ENCODE measurements around the gene SEMA6C.

Gene SEMA6C

DNA sequence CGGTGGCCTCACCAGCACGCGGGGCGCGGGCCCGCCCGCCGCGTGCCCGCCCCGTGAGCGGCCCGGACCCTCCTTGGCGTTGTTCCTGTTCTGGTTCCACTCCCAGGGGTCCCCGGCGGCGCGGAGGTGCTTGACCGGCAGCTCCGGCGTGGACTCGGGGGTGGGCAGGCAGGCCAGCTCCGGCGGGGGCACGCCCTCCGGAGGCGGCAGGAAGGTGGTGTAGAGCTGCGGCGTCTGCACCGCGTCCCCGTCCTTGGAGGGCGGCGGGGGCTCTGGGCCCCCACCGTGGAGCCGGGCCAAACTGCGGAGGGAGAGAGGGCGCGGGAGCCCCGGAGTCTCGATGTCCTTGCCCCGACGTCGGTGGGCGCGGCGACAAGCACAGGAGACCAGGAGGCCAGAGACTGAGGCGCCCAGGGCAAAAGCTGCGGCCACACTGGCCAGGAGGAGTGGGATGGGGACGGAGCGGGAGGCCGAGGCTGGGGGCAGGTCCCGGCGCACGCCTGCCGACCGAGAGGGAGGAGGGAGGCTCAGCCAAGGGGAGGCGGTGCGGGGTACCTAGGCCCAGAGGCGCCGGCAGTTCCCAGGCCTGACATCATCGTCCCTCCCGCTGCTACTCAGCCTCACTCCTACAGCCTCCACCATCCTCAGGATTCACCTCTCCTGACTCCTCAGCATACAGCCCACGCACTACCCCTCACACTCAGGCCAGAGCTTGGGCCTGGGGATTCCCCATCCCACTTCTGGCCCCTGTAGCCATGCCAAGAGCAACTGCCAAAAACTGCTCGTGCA lies 13.2 kb downstream of the SEMA6C start:
- H3K36me3 ChIP-seq (replicated peaks; ENCODE audit: low read depth, low read length) = no peaks in the 10 kb centered on the region
- no peaks in the 10 kb centered on the region for H3K27me3 ChIP-seq (ENCODE audit: low read depth, low read length)
- no peaks in the 10 kb centered on the region for H3K79me2 ChIP-seq (ENCODE audit: low read length)
- H3K9me3 ChIP-seq (ENCODE audit: insufficient read depth, low read length) = no peaks in the 10 kb centered on the region
- H3K4me2 ChIP-seq (ENCODE audit: low read length) = no peak overlapping the region
- H2AFZ ChIP-seq (ENCODE audit: low read depth, low read length) = no peak overlapping the region
- no peak overlapping the region for H3K4me3 ChIP-seq (ENCODE audit: low read length)
- H3K27ac ChIP-seq (ENCODE audit: low read length) = no peak overlapping the region
- no peaks in the 10 kb centered on the region for H3K4me1 ChIP-seq (ENCODE audit: low read length)
- no peaks in the 10 kb centered on the region for H4K20me1 ChIP-seq (ENCODE audit: insufficient read depth, low read length)
- TF ChIP-seq CTCF (IDR thresholded peaks at IDR 0.05; ENCODE audit: low read depth, low read length) = no peak
- TF ChIP-seq EZH2phosphoT487 (IDR thresholded peaks at IDR 0.05; ENCODE audit: low read depth) = no peak
- H3K9ac ChIP-seq (ENCODE audit: low read length) = no peak overlapping the region

DNA sequence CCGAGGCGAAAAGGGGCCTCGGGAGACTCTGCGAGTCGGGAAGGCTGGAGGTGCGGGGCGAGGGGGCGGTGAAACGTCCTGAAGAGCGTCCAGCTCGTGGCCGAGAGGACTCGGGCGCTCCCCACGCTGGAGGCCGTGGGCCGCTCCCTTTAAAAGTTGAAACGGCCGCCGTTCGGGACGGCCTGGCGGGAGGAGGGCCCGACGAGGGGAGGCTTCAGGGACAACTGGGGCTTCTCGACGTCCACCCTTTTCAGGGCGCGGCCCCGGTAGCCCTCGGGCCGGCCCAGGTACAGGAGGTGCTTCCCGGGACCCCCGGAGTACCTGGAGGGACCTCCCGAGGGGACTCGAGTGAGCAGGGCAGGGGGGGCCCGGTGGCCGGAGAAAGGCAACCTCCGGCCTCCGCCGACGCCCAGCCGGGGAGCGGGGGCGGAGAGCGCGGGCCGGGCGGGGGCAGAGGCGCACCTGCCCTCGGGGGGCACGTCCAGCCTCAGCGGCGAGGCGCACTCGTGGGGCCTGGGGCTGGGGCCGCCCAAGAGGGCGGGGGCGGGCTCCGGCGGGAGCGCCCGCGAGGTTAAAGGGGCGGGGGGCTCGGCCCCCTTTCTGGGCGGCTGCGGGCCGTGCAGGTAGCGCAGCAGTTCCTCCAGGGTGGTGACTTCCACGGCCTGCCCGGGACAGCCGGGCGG lies 14.0 kb downstream of the SEMA6C start:
- Histone ChIP-seq H3K27me3 (ENCODE audit: low read depth, low read length) (no peaks in the 10 kb centered on the region), H3K4me1 (ENCODE audit: low read length) (no peaks in the 10 kb centered on the region), H3K4me3 (ENCODE audit: low read length) (no peak overlapping the region), H3K9me3 (ENCODE audit: insufficient read depth, low read length) (no peaks in the 10 kb centered on the region), H4K20me1 (ENCODE audit: insufficient read depth, low read length) (no peaks in the 10 kb centered on the region), H3K9ac (ENCODE audit: low read length) (no peak overlapping the region), H3K79me2 (ENCODE audit: low read length) (no peaks in the 10 kb centered on the region), H3K4me2 (ENCODE audit: low read length) (no peak overlapping the region), H3K27ac (ENCODE audit: low read length) (no peak overlapping the region), H2AFZ (ENCODE audit: low read depth, low read length) (no peak overlapping the region), H3K36me3 (replicated peaks; ENCODE audit: low read depth, low read length) (no peaks in the 10 kb centered on the region)
- no peak for TF ChIP-seq EZH2phosphoT487 (IDR thresholded peaks at IDR 0.05; ENCODE audit: low read depth)
- no peak for TF ChIP-seq CTCF (IDR thresholded peaks at IDR 0.05; ENCODE audit: low read depth, low read length)

- Histone ChIP-seq H3K27ac (ENCODE audit: low read length) (no peak overlapping the region), H3K4me3 (ENCODE audit: low read length) (no peak overlapping the region), H3K27me3 (ENCODE audit: low read depth, low read length) (no peaks in the 10 kb centered on the region), H4K20me1 (ENCODE audit: insufficient read depth, low read length) (no peaks in the 10 kb centered on the region), H3K36me3 (replicated peaks; ENCODE audit: low read depth, low read length) (no peaks in the 10 kb centered on the region), H2AFZ (ENCODE audit: low read depth, low read length) (no peak overlapping the region), H3K9ac (ENCODE audit: low read length) (no peak overlapping the region), H3K79me2 (ENCODE audit: low read length) (no peaks in the 10 kb centered on the region), H3K9me3 (ENCODE audit: insufficient read depth, low read length) (no peaks in the 10 kb centered on the region), H3K4me1 (ENCODE audit: low read length) (no peaks in the 10 kb centered on the region), H3K4me2 (ENCODE audit: low read length) (no peak overlapping the region)
- TF ChIP-seq CTCF (IDR thresholded peaks at IDR 0.05; ENCODE audit: low read depth, low read length) (no peak), EZH2phosphoT487 (IDR thresholded peaks at IDR 0.05; ENCODE audit: low read depth) (no peak)
Observed at GRCh38 chr1:151131701-151132334, 14.6 kb downstream of the SEMA6C start.

DNA sequence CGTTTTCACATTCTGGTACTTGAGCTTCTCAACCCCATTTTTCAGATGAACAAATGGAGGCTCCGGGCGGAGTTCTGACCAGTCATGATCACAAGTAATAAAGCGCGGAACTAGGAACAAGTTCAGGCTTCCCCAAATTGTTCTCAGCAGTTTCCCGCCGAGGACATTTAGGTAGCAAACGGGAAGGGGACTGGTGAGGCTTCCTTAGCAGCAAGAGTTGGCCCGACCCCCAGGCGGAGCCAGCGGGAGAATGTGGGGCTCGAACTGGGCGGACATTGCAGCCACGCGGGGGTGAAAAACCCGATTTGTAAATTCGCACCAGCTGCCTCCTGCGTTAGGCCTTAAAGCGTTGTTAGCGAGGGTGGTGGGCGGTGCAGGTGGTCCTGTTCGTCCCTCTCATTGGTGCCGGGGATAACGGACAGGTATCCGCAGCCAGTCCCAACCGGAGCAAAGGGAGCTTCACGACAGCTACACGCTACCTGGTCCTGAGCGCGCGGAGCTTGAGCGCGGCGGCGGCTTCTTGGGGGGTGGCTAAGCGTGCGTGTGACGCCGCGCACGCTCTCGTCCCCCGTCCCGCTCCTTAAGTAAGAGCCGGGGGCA lies 15.3 kb downstream of the SEMA6C start:
- H3K27me3 ChIP-seq (ENCODE audit: low read depth, low read length) = no peaks in the 10 kb centered on the region
- no peaks in the 10 kb centered on the region for H3K4me1 ChIP-seq (ENCODE audit: low read length)
- H3K36me3 ChIP-seq (replicated peaks; ENCODE audit: low read depth, low read length) = no peaks in the 10 kb centered on the region
- no peaks in the 10 kb centered on the region for H3K79me2 ChIP-seq (ENCODE audit: low read length)
- TF ChIP-seq CTCF (IDR thresholded peaks at IDR 0.05; ENCODE audit: low read depth, low read length) (no peak), EZH2phosphoT487 (IDR thresholded peaks at IDR 0.05; ENCODE audit: low read depth) (no peak)
- H3K4me3 ChIP-seq (ENCODE audit: low read length) = no peak overlapping the region
- H4K20me1 ChIP-seq (ENCODE audit: insufficient read depth, low read length) = no peaks in the 10 kb centered on the region
- H3K9me3 ChIP-seq (ENCODE audit: insufficient read depth, low read length) = no peaks in the 10 kb centered on the region
- no peak overlapping the region for H3K27ac ChIP-seq (ENCODE audit: low read length)
- no peak overlapping the region for H2AFZ ChIP-seq (ENCODE audit: low read depth, low read length)
- H3K9ac ChIP-seq (ENCODE audit: low read length) = no peak overlapping the region
- no peak overlapping the region for H3K4me2 ChIP-seq (ENCODE audit: low read length)

Measured in OCI-LY3 (cell line).